AG09319 (cell line): ENCODE results near the gene TMEM201.

Experiments used
- DNase-seq: peaks from one replicate; pipeline ENCODE4 v3.0.0-alpha.2; 2010; ENCODE audit warnings: low read depth; ENCODE audit errors: extremely low read depth
- TF ChIP-seq, protein P1 (sequence below): IDR thresholded peaks from 2 replicates; pipeline ENCODE4 v1.5.1; 2011; ENCODE audit warnings: low read depth, mild to moderate bottlenecking, inconsistent platforms, low read length, moderate library complexity

Gene TMEM201

DNA sequence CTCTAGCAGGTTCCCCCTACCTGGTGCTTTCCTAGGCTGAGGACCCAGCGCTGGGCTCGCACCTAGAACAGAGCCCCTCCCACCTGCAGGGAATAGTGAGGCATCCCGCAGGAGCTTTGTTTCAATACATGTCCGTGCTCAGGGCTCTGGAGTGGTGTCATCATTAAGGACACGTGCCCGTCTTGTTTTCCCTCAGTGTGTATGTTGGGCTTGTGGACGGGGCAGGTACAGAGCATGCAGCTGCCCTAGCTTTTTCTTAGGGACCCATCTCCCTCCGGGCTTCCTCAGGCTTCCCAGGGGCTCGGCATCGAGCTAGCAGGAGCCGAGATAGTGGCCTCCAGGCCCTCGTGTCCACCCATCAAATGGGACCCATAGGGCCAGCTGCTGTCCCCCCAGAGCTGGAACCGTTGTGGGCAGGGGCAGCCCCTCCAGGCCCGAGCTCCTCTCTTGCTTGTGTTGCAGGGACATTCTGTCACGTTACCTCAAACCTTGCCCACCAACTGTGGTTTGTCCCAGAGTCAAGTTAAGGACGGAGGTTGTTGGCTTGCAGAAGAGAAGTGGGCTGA lies 3.9 kb downstream of the TMEM201 start:
- no peak for DNase-seq

DNA sequence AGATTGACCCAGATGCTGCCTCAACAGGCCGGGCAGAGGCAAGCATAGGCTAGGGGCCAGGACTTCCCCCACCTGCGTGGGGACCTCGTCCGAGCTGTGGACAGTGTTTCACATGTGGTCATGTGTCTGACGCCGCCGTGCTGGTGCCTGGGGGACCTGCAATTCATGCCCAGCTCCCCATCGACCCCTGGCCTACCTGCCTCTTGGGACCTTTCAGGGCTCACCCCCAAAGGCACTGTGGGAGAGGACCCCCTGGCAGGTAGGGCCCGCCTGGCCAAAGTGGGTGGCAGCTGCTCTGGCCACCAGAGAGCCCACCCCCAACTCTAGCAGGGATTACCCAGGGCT lies 4.4 kb downstream of the TMEM201 start:
- TF ChIP-seq, protein P1, sequence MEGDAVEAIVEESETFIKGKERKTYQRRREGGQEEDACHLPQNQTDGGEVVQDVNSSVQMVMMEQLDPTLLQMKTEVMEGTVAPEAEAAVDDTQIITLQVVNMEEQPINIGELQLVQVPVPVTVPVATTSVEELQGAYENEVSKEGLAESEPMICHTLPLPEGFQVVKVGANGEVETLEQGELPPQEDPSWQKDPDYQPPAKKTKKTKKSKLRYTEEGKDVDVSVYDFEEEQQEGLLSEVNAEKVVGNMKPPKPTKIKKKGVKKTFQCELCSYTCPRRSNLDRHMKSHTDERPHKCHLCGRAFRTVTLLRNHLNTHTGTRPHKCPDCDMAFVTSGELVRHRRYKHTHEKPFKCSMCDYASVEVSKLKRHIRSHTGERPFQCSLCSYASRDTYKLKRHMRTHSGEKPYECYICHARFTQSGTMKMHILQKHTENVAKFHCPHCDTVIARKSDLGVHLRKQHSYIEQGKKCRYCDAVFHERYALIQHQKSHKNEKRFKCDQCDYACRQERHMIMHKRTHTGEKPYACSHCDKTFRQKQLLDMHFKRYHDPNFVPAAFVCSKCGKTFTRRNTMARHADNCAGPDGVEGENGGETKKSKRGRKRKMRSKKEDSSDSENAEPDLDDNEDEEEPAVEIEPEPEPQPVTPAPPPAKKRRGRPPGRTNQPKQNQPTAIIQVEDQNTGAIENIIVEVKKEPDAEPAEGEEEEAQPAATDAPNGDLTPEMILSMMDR = no peak
- no peak for DNase-seq

More for the DNA sequence above, 3.9 kb downstream of the TMEM201 start:
- TF ChIP-seq, protein P1 = no peak

GRCh38 chr1:9593492-9594465 lies 5.1 kb downstream of the TMEM201 start:
- TF ChIP-seq, protein P1 = no peak
- no peak for DNase-seq

DNA sequence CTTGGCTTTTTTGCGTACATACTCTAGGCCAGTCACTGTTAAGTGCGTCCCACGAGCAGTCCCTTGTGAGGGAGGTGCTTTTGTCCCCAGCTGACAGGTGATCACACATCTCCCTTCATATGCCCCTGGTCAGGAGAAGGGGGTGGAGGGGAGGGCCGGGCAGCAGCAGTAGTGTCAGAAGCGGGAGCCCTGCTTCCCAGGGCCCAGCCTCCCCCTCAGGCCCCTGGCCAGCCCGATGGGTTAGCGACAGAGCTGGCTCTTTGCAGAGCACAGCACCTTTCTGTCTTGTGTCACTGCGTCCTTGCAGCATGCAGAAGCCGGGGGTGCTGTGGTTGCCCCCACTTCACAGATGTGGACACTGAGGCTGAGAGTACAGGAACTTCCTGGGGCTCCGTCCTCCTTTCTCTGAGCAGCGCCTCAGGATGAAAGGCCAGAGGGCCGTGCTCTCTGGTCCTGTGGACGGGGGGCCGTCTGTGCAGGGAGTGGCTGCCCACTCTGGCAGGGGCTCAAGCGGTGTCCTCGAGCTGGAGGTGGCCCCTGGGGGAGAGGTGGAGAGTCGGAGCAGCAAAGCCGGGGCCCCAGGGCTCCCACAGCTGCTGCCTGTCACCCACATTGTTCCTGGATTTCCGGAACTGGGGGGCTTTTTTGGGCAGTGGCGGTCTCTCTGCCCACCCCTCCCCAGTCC lies 5.9 kb downstream of the TMEM201 start:
- TF ChIP-seq, protein P1 = no peak
- no peak for DNase-seq

DNA sequence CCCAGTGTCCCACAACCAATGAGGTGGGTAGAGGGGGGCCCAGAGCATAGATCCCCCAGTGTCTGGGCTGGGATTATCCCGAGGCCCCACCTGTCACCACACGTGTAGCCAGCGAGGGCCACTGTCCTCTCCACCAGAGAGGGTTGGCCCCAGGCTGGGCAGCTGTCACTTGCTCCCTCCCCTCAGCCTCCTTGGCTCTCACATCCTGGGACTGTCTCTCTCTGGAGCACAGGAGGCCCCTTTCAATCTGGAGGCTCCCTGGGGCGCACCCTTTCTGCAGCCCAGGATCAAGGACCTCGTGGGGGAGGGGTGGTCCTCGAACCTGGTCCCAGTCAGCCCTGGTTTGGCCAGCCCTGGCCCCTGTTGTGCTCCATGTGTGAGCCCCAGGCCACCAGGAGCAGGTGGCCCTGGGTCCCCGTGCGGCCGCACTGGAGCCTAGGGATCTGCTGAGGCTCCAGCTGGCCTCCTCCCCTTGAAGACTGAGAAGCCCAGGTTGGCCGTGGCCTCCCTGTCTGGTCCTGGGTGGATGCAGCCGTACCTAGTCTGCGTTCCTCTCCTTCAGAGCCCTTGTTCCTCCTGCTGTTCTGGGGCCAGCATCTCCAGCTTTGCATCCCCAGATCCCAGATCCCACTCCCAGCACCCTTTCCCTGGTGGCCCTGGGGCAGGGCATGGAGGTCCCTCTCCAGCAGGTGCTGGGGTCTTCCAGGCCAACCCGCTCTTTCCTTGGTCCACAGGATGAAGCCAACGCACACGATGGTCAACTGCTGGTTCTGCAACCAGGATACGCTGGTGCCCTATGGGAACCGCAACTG lies 6.7 kb downstream of the TMEM201 start:
- TF ChIP-seq, protein P1 = no peak
- no peak for DNase-seq

DNA sequence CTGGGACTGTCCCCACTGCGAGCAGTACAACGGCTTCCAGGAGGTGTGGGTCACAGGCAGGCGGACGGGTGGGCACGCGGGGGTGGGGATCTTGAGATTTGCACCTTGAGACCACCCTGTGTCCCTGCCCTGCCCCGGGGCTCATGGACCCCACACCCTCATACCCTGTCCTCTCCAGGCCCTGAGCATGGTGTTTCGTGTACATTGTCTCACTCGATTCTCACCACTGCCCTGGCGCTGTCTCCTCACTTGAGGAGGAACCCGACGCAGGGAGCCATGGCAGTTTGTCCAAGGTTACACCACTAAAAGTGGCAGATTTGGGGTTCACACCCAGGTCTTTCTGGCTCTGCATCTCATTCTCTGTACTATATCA lies 7.2 kb downstream of the TMEM201 start:
- no peak for DNase-seq
- TF ChIP-seq, protein P1 = no peak
